CD4-positive, CD25-positive, alpha-beta regulatory T cell (primary cell): ENCODE data around the gene PRKAR1B. TPM values are rescaled to one million over a fixed set of nuclear protein-coding genes. Genes with fewer than 3 reads are reported as not detected.

Experiments
- ATAC-seq, 2 donors: fragments of 150-1000 bp; cut with Tn5 transposase; one replicate each; pipeline ENCODE4 v1.10.0; 2021; ENCODE audit warnings: low read depth in 2 of 2, moderate number of reproducible peaks in 2 of 2, moderate library complexity in 1 of 2
- DNase-seq, 3 donors: peaks; one replicate each; pipeline versions ENCODE4 v3.0.0 to v3.0.0-alpha.2; 2012 to 2022; ENCODE audit warnings: mixed read lengths in 1 of 3
- H3K27ac ChIP-seq: one replicate; pipeline ENCODE4 v1.7.0; 2013; ENCODE audit warnings: mild to moderate bottlenecking, low read length; ENCODE audit not compliant: insufficient read depth, poor library complexity, severe bottlenecking
- H3K27me3 ChIP-seq: one replicate; pipeline ENCODE4 v1.7.0; 2013; ENCODE audit warnings: low read length; ENCODE audit not compliant: control insufficient read depth, insufficient read depth
- H3K36me3 ChIP-seq: one replicate; pipeline ENCODE4 v1.7.0; 2013; ENCODE audit warnings: mild to moderate bottlenecking, low read length, moderate library complexity; ENCODE audit not compliant: control insufficient read depth, insufficient read depth
- H3K4me1 ChIP-seq: 2 replicates; pipeline ENCODE4 v1.7.0; 2013; ENCODE audit warnings: mild to moderate bottlenecking, low read length; ENCODE audit not compliant: insufficient read depth, control insufficient read depth, poor library complexity, severe bottlenecking
- H3K4me3 ChIP-seq: one replicate; pipeline ENCODE4 v1.7.0; 2013; ENCODE audit warnings: low read depth, mild to moderate bottlenecking, low read length, moderate library complexity
- H3K9me3 ChIP-seq, 2 experiments: 1 replicate in 1 of 2; 2 replicates in 1 of 2; pipeline ENCODE4 v1.7.0; 2013; ENCODE audit warnings: low read length in 2 of 2, mild to moderate bottlenecking in 1 of 2, moderate library complexity in 1 of 2; ENCODE audit not compliant: control insufficient read depth in 2 of 2
- H3K27ac Mint-ChIP-seq, 3 donors: one replicate each; pipeline ENCODE4 v1.8.0; 2020 to 2022; ENCODE audit warnings: mild to moderate bottlenecking in 3 of 3, mixed read lengths in 3 of 3, moderate library complexity in 2 of 3
- H3K27me3 Mint-ChIP-seq: one replicate; pipeline ENCODE4 v1.8.0; 2022; ENCODE audit warnings: mild to moderate bottlenecking, mixed read lengths
- H3K36me3 Mint-ChIP-seq: one replicate; pipeline ENCODE4 v1.8.0; 2020; ENCODE audit warnings: mixed read lengths
- H3K4me1 Mint-ChIP-seq, 4 donors: one replicate each; pipeline ENCODE4 v1.8.0; 2020 to 2022; ENCODE audit warnings: mixed read lengths in 4 of 4, mild to moderate bottlenecking in 1 of 4
- H3K4me3 Mint-ChIP-seq, 4 donors: one replicate each; pipeline ENCODE4 v1.8.0; 2020 to 2022; ENCODE audit warnings: mild to moderate bottlenecking in 4 of 4, mixed read lengths in 4 of 4, moderate library complexity in 3 of 4
- H3K9me3 Mint-ChIP-seq, 7 donors: one replicate each; pipeline ENCODE4 v1.8.0; 2020 to 2022; ENCODE audit warnings: mixed read lengths in 7 of 7, mild to moderate bottlenecking in 3 of 7, moderate library complexity in 2 of 7
- polyA plus RNA-seq, 4 donors: library from polyadenylated mRNA; unstranded; fragments of 300-500 nt; fragmentation: Illumina TruSeq; gene quantifications; one replicate each; pipeline ENCODE4 v1.2.3, GENCODE V29; 2021
- total RNA-seq: library from RNA; stranded (reverse); gene quantifications from one replicate; pipeline ENCODE4 v1.2.3, GENCODE V29; 2022

The PRKAR1B gene
- total and polyA plus RNA-seq, 5 donors from 2014 or later, result 4.9 to 12.5 (median 6.8) TPM

- no peaks in the 10 kb centered on the region for H3K27me3 ChIP-seq
- no peaks in the 10 kb centered on the region for H3K36me3 ChIP-seq
- no peak overlapping the region for H3K4me3 ChIP-seq
- peaks cover 26% of the 10 kb centered on the region for H3K36me3 Mint-ChIP-seq
- no peak overlapping the region for H3K27ac ChIP-seq
- DNase-seq (no peak), ATAC-seq (no peak)
- H3K27me3 Mint-ChIP-seq, result peaks cover 4% of the 10 kb centered on the region
- peak overlapping the region in 1 of 3 donors; percentile 68 for H3K27ac Mint-ChIP-seq
- no peaks in the 10 kb centered on the region for H3K4me1 Mint-ChIP-seq
- peak overlapping the region in 1 of 4 donors; percentile 8 for H3K4me3 Mint-ChIP-seq
- peaks cover 0 to 17% (median 13%) of the 10 kb centered on the region in 7 donors for H3K9me3 Mint-ChIP-seq
- peaks cover 15 to 17% of the 10 kb centered on the region in 2 experiments for H3K9me3 ChIP-seq
- no peaks in the 10 kb centered on the region for H3K4me1 ChIP-seq
Observed at GRCh38 chr7:691361-692045, 35.6 kb downstream of the PRKAR1B start.

- peaks cover 27% of the 10 kb centered on the region for H3K36me3 Mint-ChIP-seq
Observed at GRCh38 chr7:690478-691360, 36.4 kb downstream of the PRKAR1B start.

GRCh38 chr7:685540-685939, 41.5 kb downstream of the PRKAR1B start:
- H3K36me3 Mint-ChIP-seq, result peaks cover 35% of the 10 kb centered on the region
- Histone ChIP-seq H3K4me1 (no peaks in the 10 kb centered on the region), H3K27ac (no peak overlapping the region), H3K4me3 (no peak overlapping the region), H3K9me3 (peaks cover 26 to 28% of the 10 kb centered on the region in 2 experiments), H3K36me3 (no peaks in the 10 kb centered on the region), H3K27me3 (no peaks in the 10 kb centered on the region)
- no peak for ATAC-seq
- no peak for DNase-seq
- no peaks in the 10 kb centered on the region for H3K4me1 Mint-ChIP-seq
- no peak overlapping the region for H3K27ac Mint-ChIP-seq
- H3K27me3 Mint-ChIP-seq, result no peaks in the 10 kb centered on the region
- H3K9me3 Mint-ChIP-seq, result peaks cover 0 to 32% (median 19%) of the 10 kb centered on the region in 7 donors
- no peak overlapping the region for H3K4me3 Mint-ChIP-seq

More at GRCh38 chr7:690478-691360, 36.4 kb downstream of the PRKAR1B start:
- Mint-ChIP-seq H3K27ac (no peak overlapping the region), H3K27me3 (peaks cover 4% of the 10 kb centered on the region), H3K4me3 (no peak overlapping the region), H3K9me3 (peaks cover 0 to 23% (median 14%) of the 10 kb centered on the region in 7 donors), H3K4me1 (no peaks in the 10 kb centered on the region)
- no peaks in the 10 kb centered on the region for H3K36me3 ChIP-seq
- no peaks in the 10 kb centered on the region for H3K27me3 ChIP-seq
- H3K4me1 ChIP-seq, result no peaks in the 10 kb centered on the region
- H3K4me3 ChIP-seq, result no peak overlapping the region
- ATAC-seq (no peak), DNase-seq (no peak)
- H3K27ac ChIP-seq, result no peak overlapping the region
- H3K9me3 ChIP-seq, result peaks cover 18 to 25% of the 10 kb centered on the region in 2 experiments

GRCh38 chr7:684416-684815, 42.7 kb downstream of the PRKAR1B start:
- Mint-ChIP-seq H3K27me3 (no peaks in the 10 kb centered on the region), H3K9me3 (peaks cover 0 to 32% (median 19%) of the 10 kb centered on the region in 7 donors), H3K36me3 (peaks cover 38% of the 10 kb centered on the region), H3K27ac (no peak overlapping the region), H3K4me3 (no peak overlapping the region), H3K4me1 (no peaks in the 10 kb centered on the region)
- H3K36me3 ChIP-seq, result peaks cover 4% of the 10 kb centered on the region
- H3K9me3 ChIP-seq, result peaks cover 26 to 27% of the 10 kb centered on the region in 2 experiments
- H3K4me1 ChIP-seq, result no peaks in the 10 kb centered on the region
- H3K4me3 ChIP-seq, result no peak overlapping the region
- no peak for DNase-seq
- no peak overlapping the region for H3K27ac ChIP-seq
- H3K27me3 ChIP-seq, result no peaks in the 10 kb centered on the region
- ATAC-seq, result no peak

- no peak for ATAC-seq
- H3K4me3 ChIP-seq, result no peak overlapping the region
- no peaks in the 10 kb centered on the region for H3K4me1 Mint-ChIP-seq
- H3K27me3 ChIP-seq, result no peaks in the 10 kb centered on the region
- H3K36me3 ChIP-seq, result peaks cover 4% of the 10 kb centered on the region
- no peaks in the 10 kb centered on the region for H3K4me1 ChIP-seq
- peaks cover 0 to 29% (median 18%) of the 10 kb centered on the region in 7 donors for H3K9me3 Mint-ChIP-seq
- H3K9me3 ChIP-seq, result peaks cover 19 to 24% of the 10 kb centered on the region in 2 experiments
- no peak overlapping the region for H3K27ac Mint-ChIP-seq
- no peak overlapping the region for H3K4me3 Mint-ChIP-seq
- no peak overlapping the region for H3K27ac ChIP-seq
- no peaks in the 10 kb centered on the region for H3K27me3 Mint-ChIP-seq
- H3K36me3 Mint-ChIP-seq, result peaks cover 39% of the 10 kb centered on the region
- no peak for DNase-seq
Observed at GRCh38 chr7:683526-684205, 43.4 kb downstream of the PRKAR1B start.

GRCh38 chr7:682810-683209, 44.3 kb downstream of the PRKAR1B start:
- no peaks in the 10 kb centered on the region for H3K4me1 Mint-ChIP-seq
- H3K27ac Mint-ChIP-seq, result no peak overlapping the region
- DNase-seq (no peak), ATAC-seq (no peak)
- no peaks in the 10 kb centered on the region for H3K27me3 Mint-ChIP-seq
- Histone ChIP-seq H3K4me1 (no peaks in the 10 kb centered on the region), H3K36me3 (peaks cover 4% of the 10 kb centered on the region), H3K27ac (no peak overlapping the region), H3K27me3 (no peaks in the 10 kb centered on the region), H3K4me3 (no peak overlapping the region), H3K9me3 (peaks cover 15 to 20% of the 10 kb centered on the region in 2 experiments)
- no peak overlapping the region for H3K4me3 Mint-ChIP-seq
- peaks cover 0 to 25% (median 16%) of the 10 kb centered on the region in 7 donors for H3K9me3 Mint-ChIP-seq
- H3K36me3 Mint-ChIP-seq, result peaks cover 40% of the 10 kb centered on the region

- H3K9me3 Mint-ChIP-seq, result peaks cover 0 to 19% (median 8%) of the 10 kb centered on the region in 7 donors
- no peak for ATAC-seq
- no peaks in the 10 kb centered on the region for H3K4me1 Mint-ChIP-seq
- Histone ChIP-seq H3K36me3 (peaks cover 4% of the 10 kb centered on the region), H3K27me3 (no peaks in the 10 kb centered on the region), H3K4me1 (no peaks in the 10 kb centered on the region), H3K27ac (no peak overlapping the region), H3K4me3 (no peak overlapping the region), H3K9me3 (peaks cover 13 to 14% of the 10 kb centered on the region in 2 experiments)
- peaks cover 37% of the 10 kb centered on the region for H3K36me3 Mint-ChIP-seq
- no peak overlapping the region for H3K27ac Mint-ChIP-seq
- H3K27me3 Mint-ChIP-seq, result no peaks in the 10 kb centered on the region
- no peak overlapping the region for H3K4me3 Mint-ChIP-seq
- DNase-seq, result no peak
Observed at GRCh38 chr7:681551-682307, 45.4 kb downstream of the PRKAR1B start.
